HG02588 (cell line): ENCODE results near the gene FAM89B.

Experiments
- ATAC-seq: cut with Tn5 transposase; IDR thresholded peaks from one replicate; pipeline ENCODE4 v1.9.1; 2021; ENCODE audit warnings: mild to moderate bottlenecking, moderate library complexity; ENCODE audit not compliant: unreplicated experiment

FAM89B gene

GRCh38 chr11:65538915-65539743, 33.2 kb upstream of the FAM89B start:
- peak; percentile 3 for ATAC-seq

DNA sequence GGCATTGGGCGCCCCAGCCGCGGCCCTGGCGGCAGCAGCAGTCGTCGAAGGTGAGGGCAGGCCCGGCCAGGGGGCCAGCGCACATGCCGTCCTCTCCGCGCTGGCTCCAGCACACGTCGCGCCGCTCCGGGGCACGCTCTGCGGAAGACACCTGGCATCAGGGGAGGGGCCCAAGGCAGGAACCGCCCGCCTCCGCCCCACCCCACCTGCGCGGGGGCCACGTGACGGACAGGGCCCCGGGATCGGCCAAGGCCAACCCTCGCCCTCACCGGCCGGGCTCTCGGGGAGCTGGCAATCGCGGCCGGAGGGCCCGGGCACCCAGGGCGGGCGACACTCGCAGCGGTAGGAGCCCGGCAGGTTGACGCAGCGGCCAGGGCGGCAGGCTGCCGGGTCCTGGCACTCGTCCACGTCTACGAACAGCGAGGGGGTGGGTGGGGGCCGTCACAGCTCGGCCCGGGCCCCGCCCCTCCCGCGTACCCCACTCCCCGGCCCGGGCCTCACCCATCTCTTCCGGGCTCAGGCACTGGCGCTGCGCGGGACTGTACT, 32.5 kb upstream of the FAM89B start:
- ATAC-seq = peak; percentile 42

DNA sequence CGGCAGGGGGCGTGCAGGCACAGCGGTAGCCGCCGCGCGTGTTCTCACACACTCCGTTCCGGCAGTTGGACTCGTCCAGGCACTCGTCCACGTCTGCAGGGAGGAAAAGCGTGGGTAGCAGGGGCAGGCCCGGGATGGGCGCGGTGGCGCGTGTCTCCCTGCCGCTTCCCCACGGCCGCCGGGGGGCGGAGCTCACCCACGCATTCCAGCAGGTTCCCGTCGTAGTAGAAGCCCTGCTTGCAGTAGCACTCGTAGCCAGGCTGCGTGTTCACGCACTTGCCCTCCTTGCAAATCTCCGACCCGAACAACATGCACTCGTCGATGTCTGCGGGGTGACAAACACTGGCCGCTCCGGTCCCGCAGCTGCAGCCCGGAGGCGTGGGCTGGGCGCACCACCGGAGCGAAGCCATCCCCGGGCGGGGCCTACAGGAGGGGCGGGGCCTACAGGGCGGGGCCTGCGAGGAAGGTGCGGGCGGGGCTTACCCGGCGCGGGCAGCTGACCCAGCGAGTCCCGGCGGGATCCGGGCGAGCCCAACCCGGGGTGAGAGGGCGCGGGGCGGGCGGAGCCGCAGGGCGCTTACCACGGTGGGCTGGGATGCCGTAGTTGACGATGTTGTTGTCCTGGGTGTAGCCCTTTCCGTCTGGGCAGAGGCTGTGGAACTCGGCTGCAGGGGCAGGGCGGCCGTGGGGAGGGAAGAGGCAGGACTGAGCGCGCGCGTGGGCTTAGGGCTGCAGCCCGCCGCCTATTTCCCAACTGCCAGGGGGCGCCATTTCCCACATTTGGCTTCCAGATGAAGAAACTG, 31.8 kb upstream of the FAM89B start:
- ATAC-seq = peak; percentile 54

GRCh38 chr11:65541093-65541982, 31.0 kb upstream of the FAM89B start:
- ATAC-seq = no peak

DNA sequence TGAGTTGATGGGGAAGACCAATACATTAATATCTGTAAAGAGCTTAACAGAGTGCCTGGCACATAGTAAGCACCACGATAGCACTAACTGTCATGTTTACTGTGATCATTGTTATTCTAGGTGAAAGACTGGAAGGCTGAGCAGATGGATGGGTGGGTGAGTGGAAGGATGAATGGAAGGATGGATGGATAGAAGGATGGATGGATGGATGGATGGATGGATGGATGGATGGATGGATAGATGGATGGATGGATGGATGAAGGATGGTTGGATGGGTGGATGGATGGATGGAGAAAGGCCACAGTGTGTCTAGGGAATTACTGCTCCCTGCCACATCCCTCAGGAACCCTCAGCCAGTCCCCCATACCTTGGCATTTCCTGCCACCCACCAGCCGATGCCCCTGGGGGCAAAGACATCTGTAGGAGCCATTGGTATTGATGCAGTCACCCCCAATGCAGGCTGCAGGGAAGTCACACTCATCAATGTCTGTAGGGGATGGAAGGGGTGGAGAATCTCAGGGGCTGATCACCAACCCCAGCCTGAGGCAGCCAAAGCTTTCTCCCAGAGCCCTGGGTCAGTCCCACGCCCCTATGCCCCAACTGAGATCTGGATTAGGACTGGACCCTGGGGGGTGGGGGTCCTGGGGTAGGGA, 29.5 kb upstream of the FAM89B start:
- ATAC-seq = no peak

GRCh38 chr11:65545853-65546216, 26.5 kb upstream of the FAM89B start:
- no peak for ATAC-seq

GRCh38 chr11:65546217-65546958, 25.9 kb upstream of the FAM89B start:
- ATAC-seq = peak; percentile 67

- no peak for ATAC-seq
Observed at GRCh38 chr11:65547446-65548125, 24.8 kb upstream of the FAM89B start.

GRCh38 chr11:65548395-65548794, 23.9 kb upstream of the FAM89B start:
- no peak for ATAC-seq

- no peak for ATAC-seq
Observed at GRCh38 chr11:65549096-65549495, 23.2 kb upstream of the FAM89B start.

DNA sequence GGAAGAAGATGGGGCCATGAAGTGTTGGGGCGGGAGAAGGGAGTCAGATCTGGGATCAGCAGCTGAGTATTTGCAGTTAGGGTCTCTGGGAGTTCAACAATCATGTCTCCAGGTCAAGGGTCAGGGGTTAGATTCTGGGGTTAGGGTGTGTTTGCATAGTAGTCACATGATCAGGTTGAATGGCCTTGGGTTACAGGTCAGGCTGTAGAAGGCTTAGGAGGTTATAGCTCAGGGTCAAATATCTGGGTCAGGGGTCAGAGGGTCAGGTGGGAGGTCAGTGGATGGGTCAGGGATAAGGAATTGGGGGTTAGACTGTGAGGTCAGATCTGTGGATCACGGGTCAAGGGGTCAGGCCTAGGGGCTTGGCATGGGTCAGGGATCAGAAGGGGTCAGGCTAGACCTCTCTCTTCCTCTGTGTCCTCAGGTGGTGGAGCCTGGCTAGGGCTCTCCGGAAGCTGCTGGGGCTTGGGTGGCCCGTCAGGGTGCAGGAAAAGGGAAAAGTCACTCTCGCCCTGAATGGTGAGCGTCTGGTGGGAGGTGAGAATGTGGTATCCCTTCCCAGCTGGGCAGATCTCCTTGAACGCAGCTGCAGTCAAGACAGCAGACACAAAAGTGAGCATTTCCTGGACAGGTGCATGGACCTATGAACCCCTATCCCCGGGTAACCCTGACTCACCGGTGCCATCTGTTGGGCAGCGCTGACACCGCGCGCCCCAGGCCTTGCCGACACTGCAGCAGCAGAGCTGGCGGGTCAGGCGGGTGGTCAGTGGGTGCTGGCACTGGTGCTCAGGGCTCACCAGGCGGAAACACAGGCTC, 20.6 kb upstream of the FAM89B start:
- peak; percentile 55 for ATAC-seq

DNA sequence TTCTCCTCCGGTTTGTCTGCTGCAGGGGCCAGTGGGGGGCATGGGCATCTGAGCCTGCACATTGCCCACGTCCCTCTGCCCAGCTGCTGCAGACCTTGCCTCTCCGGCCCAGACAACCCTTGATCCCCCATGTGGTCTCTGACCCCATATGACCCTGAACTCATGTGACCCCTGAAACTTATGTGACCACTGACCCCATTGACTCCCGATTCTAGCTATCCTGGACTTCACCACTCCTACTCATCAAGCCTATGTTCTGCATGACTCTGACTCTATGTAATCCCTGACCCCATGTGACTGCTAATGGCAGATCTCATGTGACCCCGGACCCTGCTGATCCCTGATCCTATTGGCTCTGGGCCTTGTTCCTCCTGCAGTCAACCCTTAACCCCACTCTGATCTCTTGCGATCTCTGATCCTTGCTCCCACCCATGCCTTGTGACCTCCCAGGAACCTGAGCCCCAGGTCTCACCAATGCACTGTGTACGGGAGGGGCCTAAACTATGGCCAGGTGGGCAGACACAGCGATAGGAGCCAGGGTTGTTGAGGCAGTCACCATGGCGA, 19.9 kb upstream of the FAM89B start:
- ATAC-seq = no peak

DNA sequence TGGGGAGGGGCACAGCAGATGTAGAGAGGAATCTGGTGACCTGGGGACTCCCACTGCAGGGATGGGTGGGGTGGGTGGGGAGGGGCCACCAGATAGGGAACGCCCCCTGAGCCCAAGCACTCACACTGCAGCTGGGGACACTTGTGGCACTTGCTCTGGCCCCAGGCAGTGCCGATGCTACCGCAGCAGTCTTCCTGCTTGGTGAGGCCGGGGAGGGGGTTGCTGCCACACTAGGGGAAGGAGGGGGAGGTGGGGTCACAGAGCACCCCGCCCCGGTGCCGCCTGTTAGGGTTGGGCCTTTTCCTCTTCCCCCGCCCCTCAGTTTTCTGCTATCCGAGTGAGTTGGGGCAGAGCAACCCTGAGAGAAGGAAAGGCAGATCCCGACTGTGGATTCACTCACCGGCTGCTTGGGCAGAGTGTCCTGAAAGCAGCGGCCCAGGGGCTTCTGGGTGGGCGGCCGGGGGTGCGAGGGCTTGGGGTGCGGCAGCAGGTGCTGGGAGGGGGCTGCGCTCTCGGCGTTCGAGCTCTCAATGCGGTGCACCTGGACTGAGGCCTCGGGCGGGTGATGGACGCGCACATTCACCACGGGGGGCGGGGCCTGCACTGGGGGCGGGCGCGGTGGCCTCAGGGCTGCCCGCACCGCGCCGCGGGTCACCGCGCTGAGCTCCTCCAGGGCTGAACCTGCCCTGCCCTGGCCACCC, 18.9 kb upstream of the FAM89B start:
- ATAC-seq = no peak

GRCh38 chr11:65554057-65554818, 18.1 kb upstream of the FAM89B start:
- ATAC-seq = no peak

GRCh38 chr11:65554842-65555430, 17.4 kb upstream of the FAM89B start:
- ATAC-seq = no peak

- ATAC-seq = no peak
Observed at GRCh38 chr11:65555693-65556231, 16.6 kb upstream of the FAM89B start.
